IPS-NIHi7 (cell line): Measurements from ENCODE around the gene CACNA1C.

Experiments
- DNase-seq: peaks from one replicate; pipeline ENCODE4 v3.0.0; 2012; ENCODE audit warnings: mixed read lengths; ENCODE audit errors: extremely low spot score

Gene CACNA1C

DNA sequence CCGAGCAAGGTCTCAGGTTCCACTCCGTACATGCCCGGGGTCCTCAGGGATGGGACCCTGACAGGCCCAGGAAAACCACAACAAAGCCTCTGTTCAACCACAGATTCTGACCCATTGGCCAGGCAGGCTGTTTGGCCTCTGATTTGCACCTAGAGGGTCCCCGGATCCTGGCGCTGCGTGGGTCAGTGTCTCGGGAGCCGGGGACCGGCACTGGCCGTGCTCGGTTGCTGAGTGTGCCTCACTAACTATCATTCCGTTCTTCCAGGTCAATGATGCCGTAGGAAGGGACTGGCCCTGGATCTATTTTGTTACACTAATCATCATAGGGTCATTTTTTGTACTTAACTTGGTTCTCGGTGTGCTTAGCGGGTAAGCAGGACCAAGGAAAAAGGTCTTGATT, 451.8 kb downstream of the CACNA1C start:
- no peak for DNase-seq

GRCh38 chr12:2507814-2508213, 455.0 kb downstream of the CACNA1C start:
- peak; percentile 62 for DNase-seq

DNA sequence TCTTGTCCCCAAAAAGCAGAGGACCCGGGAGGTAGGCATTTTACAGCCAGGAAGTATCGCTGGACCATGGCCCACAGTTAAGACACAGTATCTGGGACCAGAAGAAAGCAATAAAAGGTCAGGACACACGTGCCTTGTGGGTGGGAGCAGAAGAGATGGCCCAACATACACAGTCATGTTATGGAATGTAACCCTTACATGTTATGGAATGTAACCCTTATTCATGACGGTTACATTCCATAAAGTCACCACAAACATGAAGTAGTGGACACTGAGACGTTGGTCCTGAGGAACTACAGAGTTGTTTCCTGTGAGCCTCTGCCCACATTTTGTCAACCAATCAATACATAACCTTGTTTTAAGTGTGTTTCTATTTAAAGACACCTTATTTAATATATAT, 456.4 kb downstream of the CACNA1C start:
- no peak for DNase-seq

- DNase-seq, result no peak
These were observed 457.3 kb downstream of the CACNA1C start for GRCh38 chr12:2510045-2510444.

DNA sequence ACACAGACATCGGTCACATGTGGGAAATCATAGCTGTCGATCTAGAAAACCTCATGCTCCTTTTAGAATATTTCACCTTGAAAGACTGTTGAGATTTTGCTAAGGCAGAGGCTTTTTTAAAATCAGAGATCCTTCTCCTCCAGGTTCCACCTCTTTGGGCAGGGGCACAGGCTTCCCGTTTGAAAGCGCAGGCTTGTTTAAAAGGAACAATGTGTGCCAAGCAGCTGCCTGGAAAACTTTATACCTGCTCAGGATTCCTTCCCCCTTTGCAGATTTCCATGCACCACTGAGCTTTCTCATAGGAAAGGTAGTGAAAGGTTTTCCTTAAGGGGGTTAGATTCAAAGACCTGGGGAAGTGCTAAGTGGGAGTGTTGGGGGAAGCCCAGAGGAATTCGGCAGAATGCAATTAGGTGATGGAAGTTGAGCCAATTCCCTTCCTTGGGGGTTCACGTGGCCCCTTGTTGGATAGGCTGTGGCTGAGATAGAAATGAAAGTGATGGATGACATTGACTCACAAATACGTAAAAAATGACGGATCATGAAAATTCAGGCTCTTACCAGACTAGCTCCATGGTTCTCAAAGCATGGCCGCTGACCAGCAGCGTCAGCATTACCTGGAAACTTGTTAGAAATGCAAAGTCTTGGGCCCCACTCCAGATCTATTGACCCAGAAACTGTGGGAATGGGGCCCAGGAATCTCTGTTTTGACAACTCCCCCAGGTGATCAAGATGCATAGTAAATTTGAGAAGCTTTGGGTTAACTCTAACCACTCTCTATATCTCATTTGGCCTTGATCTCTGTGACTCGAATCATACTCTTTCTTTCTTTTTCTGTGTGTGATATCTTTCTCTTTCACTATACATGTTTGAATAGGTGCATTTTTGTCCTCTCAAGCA, 460.6 kb downstream of the CACNA1C start:
- no peak for DNase-seq

- no peak for DNase-seq
These were observed 461.2 kb downstream of the CACNA1C start for GRCh38 chr12:2514038-2514340.

DNA sequence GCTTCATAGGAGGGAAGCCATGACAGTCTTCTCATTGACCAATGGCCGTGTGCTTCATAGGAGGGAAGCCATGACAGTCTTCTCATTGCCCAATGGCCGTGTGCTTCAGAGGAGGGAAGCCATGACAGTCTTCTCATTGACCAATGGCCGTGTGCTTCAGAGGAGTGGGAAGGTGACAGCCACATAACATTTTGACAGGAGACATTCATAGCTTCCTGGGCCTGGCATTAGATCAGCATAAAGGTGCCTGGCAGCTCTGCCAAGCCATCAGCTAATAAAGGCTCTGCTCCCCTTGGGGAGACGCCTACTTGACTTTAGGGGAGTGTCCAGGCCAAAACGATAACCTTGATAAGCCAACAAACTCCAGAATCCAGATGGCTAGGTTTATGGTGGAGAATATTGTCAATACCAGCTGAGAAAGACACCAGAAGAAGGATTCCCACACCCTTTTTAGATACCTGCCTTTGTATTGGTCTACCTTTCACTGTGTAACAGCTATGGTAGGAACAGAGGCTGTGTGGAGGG, 468.0 kb downstream of the CACNA1C start:
- no peak for DNase-seq

DNA sequence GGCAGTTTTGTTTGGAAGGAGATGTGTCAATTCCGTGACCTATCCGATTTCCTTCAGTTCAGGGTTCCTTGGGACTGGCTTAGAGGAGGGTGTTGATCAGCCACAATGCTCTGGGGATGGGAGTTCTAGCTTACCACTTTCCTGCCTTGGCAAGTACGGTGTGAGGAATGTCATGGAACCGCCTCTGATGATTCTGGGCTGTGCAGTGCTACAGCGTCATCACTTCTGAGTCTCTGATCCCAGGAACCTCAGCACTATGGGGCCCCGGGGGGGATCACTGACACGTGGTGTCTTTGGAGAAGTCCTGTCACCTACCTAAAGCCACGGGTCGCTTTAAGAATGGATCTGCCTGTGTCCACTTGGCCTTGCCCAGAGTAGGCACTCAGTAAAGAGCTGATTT, 470.5 kb downstream of the CACNA1C start:
- no peak for DNase-seq

- DNase-seq, result no peak
These were observed 471.1 kb downstream of the CACNA1C start for GRCh38 chr12:2523844-2524243.

GRCh38 chr12:2526371-2526770, 473.6 kb downstream of the CACNA1C start:
- DNase-seq, result no peak

- DNase-seq, result no peak
These were observed 475.2 kb downstream of the CACNA1C start for GRCh38 chr12:2528001-2528400.

DNA sequence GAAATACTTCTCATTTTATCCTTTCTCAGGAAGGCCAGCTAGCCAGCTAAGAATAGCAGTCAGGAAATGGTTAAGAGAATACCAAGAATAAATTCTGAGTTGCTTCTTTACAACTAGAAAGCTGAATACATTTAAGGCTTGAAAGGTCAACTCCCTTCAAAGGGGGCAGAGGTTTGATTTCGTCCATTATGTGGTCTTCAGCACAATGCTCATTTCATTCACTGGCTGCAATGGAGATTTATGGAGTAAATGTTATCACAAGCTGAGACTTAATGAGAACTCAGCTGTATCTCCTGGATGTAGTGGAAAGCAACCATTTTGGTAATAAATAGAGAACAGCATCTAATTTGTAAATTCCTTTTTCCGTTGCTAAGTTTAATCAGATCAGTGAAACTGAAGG, 477.0 kb downstream of the CACNA1C start:
- DNase-seq, result no peak

DNA sequence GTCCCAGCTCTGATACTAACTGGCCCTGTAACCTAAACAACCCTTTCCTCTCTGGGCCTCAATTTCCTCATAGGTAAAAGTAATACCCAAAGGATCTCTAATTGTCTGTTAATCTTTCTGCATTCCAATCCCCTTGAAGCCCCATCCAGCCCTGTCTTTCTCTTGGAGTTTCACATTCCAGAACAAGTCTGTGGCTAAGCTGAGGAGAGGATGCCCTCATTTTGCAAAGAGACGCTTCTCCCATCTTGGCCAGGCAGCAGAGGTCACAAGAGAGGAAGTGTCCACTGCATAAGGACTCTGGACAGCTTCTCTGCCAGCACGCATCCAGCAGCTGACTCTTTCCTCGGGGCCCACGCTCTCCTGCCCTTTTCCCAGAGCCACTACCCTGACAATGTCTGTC, 478.6 kb downstream of the CACNA1C start:
- DNase-seq, result no peak

GRCh38 chr12:2533036-2533435, 480.2 kb downstream of the CACNA1C start:
- no peak for DNase-seq

- no peak for DNase-seq
These were observed 482.9 kb downstream of the CACNA1C start for GRCh38 chr12:2535583-2536204.

DNA sequence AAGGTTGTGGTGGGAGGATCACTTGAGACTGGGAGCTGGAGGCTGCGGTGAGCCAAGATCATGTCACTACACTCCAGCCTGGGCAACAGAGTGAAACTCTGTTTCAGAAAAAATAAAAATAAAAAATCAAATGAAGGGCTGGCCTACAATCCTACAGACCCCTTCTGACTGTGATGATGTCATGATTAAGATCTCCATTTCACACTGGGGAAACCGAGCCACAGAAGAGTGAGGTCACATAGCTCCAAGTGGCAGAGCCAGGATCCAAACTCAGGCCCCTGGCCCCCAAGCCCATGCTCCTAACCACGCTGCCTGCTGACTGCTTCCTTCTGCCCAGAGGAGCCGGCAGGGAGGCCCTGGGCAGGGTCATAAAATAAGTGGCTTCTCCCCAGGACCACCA, 483.9 kb downstream of the CACNA1C start:
- DNase-seq, result no peak

- DNase-seq, result no peak
These were observed 485.2 kb downstream of the CACNA1C start for GRCh38 chr12:2537868-2538541.

DNA sequence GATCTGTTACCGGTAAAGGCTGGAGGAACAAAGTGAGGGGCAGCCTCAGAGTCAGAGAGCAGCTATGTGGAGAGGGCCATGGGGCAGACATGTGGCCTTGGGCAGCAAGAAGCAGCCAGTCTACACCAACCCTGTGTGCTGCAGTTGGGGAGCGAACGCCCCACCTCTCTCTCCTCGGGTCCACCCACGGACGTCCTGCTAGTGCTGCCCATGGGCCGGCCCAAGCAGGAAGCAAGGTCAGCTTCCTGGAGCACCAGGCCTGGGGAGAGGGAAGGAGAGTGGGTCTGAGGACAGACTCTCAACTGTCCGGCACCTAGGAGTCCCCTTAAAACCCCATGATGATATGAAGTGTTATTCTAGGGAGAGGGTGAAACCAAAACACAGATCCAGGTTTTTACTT, 487.2 kb downstream of the CACNA1C start:
- DNase-seq, result no peak

DNA sequence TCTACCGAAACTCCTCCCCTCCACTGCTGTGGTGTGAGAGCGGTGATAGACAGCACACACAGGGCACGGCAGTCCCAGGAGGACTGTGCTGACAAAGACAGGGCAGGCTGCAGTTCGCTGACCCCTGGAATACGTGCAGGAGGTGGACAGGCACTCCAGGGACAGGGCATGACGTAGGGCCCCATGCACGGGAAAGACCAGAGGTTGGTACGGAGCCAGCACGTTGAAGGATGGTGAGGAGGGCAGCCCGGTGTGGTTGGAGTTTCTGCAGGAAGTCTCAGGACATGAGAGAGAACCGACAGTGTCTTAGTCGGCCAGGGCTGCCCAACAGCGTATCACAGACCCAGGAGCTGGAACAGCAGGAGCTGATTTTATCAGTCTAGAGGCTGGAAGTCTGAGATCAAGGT, 487.8 kb downstream of the CACNA1C start:
- no peak for DNase-seq

GRCh38 chr12:2541631-2542204, 488.9 kb downstream of the CACNA1C start:
- DNase-seq, result no peak

DNA sequence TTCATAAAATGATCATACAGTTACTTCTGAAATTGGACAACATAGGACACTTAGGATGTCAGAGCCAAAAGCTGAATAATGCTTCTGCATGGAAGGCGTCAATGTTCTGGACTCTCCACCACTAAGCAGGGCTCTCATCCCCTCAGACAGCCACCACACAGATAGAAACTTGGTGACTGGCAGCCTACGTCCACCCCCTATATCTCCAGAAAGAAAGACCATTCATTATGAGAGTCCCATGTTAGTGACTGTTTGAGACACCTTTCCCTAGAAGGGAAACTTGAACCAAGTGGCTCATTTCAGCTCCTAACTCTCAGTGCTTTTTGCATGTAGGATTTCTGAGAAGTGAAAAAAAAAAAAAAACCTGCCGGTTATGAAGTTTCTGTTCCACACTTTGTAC, 491.0 kb downstream of the CACNA1C start:
- no peak for DNase-seq

GRCh38 chr12:2544230-2544629, 491.4 kb downstream of the CACNA1C start:
- DNase-seq, result no peak
